ENCODE results near the gene CIB2.

Gene CIB2

DNA sequence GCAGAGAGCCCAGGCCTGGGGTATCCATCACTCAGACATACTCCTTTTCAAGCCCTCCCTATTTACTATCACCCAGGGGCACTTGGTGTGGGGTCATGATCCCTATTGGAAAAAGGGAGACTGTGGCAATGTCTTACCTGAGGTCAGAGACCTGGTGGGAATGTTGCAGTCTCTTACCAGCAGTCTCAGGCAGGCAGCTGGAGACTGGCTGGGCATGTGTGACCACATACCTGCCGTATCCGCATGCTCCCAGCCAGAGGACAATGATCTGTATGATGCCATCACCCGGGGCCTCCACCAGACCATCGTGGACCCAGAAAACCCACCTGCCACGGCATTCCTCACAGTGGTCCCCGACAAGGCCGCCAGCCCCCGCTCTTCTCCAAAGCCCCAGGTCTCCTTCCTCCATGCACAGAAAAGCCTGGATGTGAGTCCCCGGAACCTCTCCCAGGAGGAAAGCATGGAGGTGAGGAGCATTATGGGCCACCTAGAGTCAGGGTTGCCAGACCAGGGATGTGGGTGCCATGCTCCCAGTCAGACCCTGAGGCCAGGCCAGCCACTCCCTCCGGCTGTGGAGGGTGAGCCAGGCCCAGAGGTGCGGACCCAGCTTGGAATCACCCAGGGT lies 33.0 kb downstream of the CIB2 start:
- TF ChIP-seq, protein P1, sequence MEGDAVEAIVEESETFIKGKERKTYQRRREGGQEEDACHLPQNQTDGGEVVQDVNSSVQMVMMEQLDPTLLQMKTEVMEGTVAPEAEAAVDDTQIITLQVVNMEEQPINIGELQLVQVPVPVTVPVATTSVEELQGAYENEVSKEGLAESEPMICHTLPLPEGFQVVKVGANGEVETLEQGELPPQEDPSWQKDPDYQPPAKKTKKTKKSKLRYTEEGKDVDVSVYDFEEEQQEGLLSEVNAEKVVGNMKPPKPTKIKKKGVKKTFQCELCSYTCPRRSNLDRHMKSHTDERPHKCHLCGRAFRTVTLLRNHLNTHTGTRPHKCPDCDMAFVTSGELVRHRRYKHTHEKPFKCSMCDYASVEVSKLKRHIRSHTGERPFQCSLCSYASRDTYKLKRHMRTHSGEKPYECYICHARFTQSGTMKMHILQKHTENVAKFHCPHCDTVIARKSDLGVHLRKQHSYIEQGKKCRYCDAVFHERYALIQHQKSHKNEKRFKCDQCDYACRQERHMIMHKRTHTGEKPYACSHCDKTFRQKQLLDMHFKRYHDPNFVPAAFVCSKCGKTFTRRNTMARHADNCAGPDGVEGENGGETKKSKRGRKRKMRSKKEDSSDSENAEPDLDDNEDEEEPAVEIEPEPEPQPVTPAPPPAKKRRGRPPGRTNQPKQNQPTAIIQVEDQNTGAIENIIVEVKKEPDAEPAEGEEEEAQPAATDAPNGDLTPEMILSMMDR (IDR thresholded peaks at IDR 0.05; ENCODE audit: extremely low read depth, missing control alignments), result no peak
- no peak for DNase-seq (ENCODE audit: low spot score)

DNA sequence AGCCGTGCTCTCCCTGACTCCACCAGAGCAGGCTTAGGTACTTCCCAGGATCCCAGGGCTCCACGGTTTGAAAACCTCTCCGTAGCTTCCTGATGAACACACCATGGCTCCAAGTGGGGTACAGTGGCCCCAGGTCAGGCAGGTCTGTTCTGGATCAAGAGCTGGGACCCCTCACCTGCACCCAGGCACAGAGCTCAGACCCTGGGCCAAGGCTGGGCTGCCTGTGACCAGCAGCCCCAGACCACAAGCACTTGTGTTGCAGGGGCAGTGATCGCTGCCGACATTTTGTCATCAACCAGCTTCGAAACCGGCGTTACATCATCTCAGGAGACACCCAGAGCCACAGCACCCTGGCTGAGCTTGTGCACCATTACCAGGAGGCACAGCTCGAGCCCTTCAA lies 33.6 kb downstream of the CIB2 start:
- TF ChIP-seq, protein P1 (IDR thresholded peaks at IDR 0.05; ENCODE audit: extremely low read depth, missing control alignments), result no peak
- DNase-seq (ENCODE audit: low spot score), result no peak

DNA sequence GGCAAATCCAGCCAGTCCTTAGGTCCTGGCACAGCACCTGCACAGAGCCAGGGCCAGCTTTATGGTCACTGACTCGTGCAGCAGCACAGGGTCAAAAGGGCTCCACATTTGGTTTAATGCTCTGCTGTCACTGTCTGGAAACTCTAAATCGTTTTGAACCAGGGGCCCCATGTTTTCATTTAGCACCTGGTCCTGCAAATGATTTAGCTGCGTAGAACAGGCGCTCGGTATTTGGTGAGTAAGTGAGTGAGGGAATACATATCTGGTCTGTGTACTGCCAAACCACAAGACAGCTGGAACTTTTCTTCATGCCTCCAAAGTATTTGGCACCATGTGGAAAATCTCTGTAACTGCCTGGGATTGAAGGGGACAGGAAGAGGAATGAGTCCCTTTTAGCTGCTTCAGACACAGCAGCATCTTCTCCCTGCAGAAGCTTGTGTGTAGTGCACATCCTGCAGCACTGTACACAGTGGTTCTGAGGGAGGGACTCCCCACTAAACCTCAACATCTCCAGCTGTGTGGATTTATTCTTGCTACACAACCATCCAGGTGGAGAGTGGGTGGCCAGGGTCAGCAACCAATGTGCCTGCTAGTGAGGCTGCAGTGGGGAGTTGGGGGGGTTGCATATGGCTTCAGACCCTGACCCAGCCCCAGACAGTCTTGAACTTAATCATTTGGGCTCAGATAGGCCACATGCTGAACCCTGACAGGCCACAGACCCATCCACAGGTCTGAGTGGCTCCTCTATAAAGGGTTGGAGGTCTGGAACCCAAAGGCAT lies 37.8 kb downstream of the CIB2 start:
- DNase-seq (ENCODE audit: low spot score), result no peak
- TF ChIP-seq, protein P1 (IDR thresholded peaks at IDR 0.05; ENCODE audit: extremely low read depth, missing control alignments), result no peak

DNA sequence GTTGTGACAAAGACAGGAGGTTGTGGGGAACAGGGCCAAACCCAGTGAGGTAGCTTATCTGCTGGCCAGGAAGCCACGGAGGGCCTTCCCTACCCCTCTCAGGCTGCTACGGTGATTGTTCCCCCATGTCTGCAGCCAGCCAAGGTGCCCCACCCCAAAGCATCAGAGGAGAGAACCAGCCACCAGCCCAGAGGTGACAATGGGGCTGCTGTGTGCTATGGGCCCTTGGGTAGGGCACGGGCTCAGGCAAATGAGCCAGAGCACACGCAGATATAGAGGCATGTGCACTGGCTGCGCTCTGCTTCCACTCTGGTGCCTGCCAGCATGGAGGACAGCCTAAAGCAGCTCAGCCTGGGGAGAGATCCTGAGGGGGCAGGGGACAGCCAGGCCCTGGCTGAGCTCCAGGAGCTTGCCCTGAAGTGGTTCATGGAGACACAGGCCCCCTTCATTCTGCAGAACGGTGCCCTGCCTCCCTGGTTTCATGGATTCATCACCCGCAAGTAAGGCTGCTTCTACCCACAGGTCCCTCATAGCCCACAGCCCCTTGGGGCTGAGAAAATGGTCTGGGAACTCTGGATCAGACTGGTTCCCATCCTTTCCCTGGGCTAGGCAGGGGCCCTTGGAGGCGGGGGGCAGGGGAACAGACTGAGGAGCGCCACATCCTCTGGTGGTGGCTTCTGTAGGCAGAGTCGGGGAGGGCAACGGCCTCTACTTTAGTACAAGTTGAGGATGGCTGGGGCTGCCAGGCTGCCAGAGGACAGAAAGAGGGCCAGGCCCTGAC lies 38.8 kb downstream of the CIB2 start, which contains the start of gene SH2D7:
Gene SH2D7 (plus strand): TSS at position 301 of the 781 bp plus-strand sequence. CDS start 24 bp downstream, at position 325.
- no peak for DNase-seq (ENCODE audit: low spot score)
- TF ChIP-seq, protein P1 (IDR thresholded peaks at IDR 0.05; ENCODE audit: extremely low read depth, missing control alignments), result no peak

DNA sequence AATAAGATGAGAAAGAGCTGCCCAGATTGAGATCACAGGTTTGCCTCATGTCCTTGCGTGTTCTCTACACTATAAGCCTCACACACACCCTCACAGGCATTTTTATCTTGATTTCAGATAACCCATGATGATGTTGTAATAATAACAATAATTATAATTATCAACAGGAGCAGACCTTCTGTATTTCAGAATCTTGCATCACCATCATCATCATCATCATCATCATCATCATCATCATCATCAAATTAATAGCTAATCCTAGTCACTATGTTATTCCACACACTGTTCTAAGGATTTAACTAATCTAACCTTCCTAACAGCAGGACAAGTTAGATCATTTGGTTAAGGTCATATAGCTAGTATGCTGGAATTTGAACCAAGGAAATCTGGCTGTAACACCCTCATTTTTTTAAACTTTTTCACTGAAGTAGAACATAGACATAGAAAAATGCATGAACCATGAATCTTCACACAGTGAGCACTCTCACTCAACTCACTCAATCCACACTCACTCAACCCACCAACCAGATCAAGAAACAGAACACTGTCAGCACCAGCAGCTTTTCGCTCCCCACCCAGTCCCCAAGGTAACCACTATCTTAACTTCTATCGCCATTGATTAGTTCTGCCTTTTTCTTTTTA lies 40.7 kb downstream of the CIB2 start:
- TF ChIP-seq, protein P1 (IDR thresholded peaks at IDR 0.05; ENCODE audit: extremely low read depth, missing control alignments), result no peak
- no peak for DNase-seq (ENCODE audit: low spot score)

DNA sequence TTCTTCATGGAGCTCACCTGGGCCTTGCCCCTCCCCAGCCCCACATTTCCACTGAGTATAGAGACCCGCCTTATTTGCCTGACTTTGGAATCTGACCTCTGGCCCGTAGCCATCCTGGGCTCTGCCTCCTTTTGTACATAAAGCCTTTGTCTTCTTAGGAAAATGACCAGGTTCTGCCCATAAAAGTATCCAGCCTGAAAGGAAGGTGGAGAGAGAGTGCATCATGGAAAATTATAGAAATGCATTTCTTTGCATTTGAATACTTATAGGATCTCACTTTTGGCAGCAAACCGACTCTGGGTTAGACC lies 42.5 kb downstream of the CIB2 start:
- TF ChIP-seq, protein P1 (IDR thresholded peaks at IDR 0.05; ENCODE audit: extremely low read depth, missing control alignments), result no peak
- no peak for DNase-seq (ENCODE audit: low spot score)

All from GM20000 (cell line).